HepG2 (cell line): Measurements from ENCODE around the gene ATP10A. TPM values are rescaled to one million over a fixed set of nuclear protein-coding genes. Genes with fewer than 3 reads are reported as not detected.

Source experiments
- ATAC-seq: fragments of 200-7000 bp; cut with Tn5 transposase; 3 replicates; pipeline ENCODE4 v1.9.1; 2020; ENCODE audit warnings: mild to moderate bottlenecking, moderate library complexity
- BruUV-seq: library from RNA; stranded (reverse); fragments of 400-500 nt; replicated peaks from 2 replicates; lab custom pipeline; 2021; lab: Mats Ljungman, UMichigan
- CTCF ChIA-PET: fragments of 300-600 bp; formaldehyde crosslinking; extraction: SDS; loops from one replicate; lab custom pipeline; 2021; ENCODE audit warnings: low total read pairs, inconsistent platforms, low intra/inter-chr PET ratio; lab: Yijun Ruan, JAX
- POLR2A ChIA-PET: fragments of 350-600 bp; sonication (Branson Sonifier 250); formaldehyde crosslinking; loops from one replicate; lab custom pipeline; 2020; ENCODE audit warnings: antibody characterized with exemption, inconsistent platforms; lab: Yijun Ruan, JAX
- DNase-seq: peaks from one replicate; pipeline ENCODE4 v3.0.0-alpha.2; 2015; ENCODE audit warnings: low spot score
- FAIRE-seq: peaks from 3 replicates; lab custom pipeline; 2011; peaks lifted over from hg19 to GRCh38; lab: Jason Lieb, UNC
- H2AFZ ChIP-seq: one replicate; pipeline ENCODE4 v1.6.1; 2011; ENCODE audit warnings: low read length, inconsistent platforms
- H3K27ac ChIP-seq: fragments of 300-600 bp; 3 replicates; pipeline ENCODE4 v1.8.0; 2011; ENCODE audit warnings: mixed run types, mild to moderate bottlenecking, mixed read lengths, low read length, inconsistent platforms; ENCODE audit not compliant: insufficient read depth; ENCODE audit errors: extremely low read length
- H3K27me3 ChIP-seq, 2 experiments: fragments of 200-600 bp in 1 of 2; 2 replicates in 1 of 2; 3 replicates in 1 of 2; pipeline versions ENCODE4 v1.6.0 to v1.8.0; 2011; ENCODE audit warnings: low read length in 2 of 2, mild to moderate bottlenecking in 2 of 2, moderate library complexity in 2 of 2, inconsistent platforms in 1 of 2; ENCODE audit not compliant: insufficient read depth in 2 of 2, control insufficient read depth in 1 of 2
- H3K36me3 ChIP-seq, 2 experiments: fragments of 200-600 bp in 1 of 2; replicated peaks in 1 of 2; 2 replicates in 1 of 2; 3 replicates in 1 of 2; pipeline versions ENCODE4 v1.5.1 to v1.8.0; 2011; ENCODE audit warnings: low read length in 2 of 2, inconsistent platforms in 1 of 2; ENCODE audit not compliant: insufficient read depth in 2 of 2, control insufficient read depth in 1 of 2
- H3K4me1 ChIP-seq: 2 replicates; pipeline ENCODE4 v1.5.1; 2012; ENCODE audit warnings: low read length, inconsistent platforms; ENCODE audit not compliant: insufficient read depth
- H3K4me2 ChIP-seq: 2 replicates; pipeline ENCODE4 v1.6.0; 2011; ENCODE audit warnings: low read depth, low read length, inconsistent platforms
- H3K4me3 ChIP-seq, 3 experiments: fragments of 200-600 bp in 1 of 3; sonication (generic), shearing (Covaris generic) in 1 of 3; replicated peaks in 1 of 3; 2 replicates each; pipeline ENCODE4 v1.5.1; 2011 to 2016; ENCODE audit warnings: low read length in 3 of 3, inconsistent platforms in 2 of 3, low read depth in 2 of 3, mild to moderate bottlenecking in 2 of 3, control low read depth in 1 of 3, mixed read lengths in 1 of 3; ENCODE audit not compliant: insufficient read depth in 1 of 3
- H3K79me2 ChIP-seq: one replicate; pipeline ENCODE4 v1.6.1; 2011; ENCODE audit warnings: low read length, inconsistent platforms; ENCODE audit not compliant: insufficient read depth
- H3K9ac ChIP-seq: 2 replicates; pipeline ENCODE4 v1.6.0; 2011; ENCODE audit warnings: mild to moderate bottlenecking, low read depth, low read length, inconsistent platforms; ENCODE audit not compliant: insufficient read depth
- H3K9me3 ChIP-seq: 2 replicates; pipeline ENCODE4 v1.5.1; 2012; ENCODE audit warnings: mild to moderate bottlenecking, low read length
- H4K20me1 ChIP-seq: 2 replicates; pipeline ENCODE4 v1.6.0; 2011; ENCODE audit warnings: inconsistent platforms, mild to moderate bottlenecking, low read length, moderate library complexity; ENCODE audit not compliant: insufficient read depth
- RFX3 ChIP-seq: IDR thresholded peaks from 2 replicates; pipeline ENCODE4 v1.6.1; 2016; ENCODE audit warnings: missing biosample characterization, missing genetic modification reagents
- SALL2 ChIP-seq: sonication (generic); formaldehyde crosslinking; IDR thresholded peaks from 2 replicates; pipeline ENCODE4 v1.8.1; 2023; ENCODE audit warnings: mild to moderate bottlenecking, missing genetic modification reagents, inconsistent platforms
- SIN3A ChIP-seq: IDR thresholded peaks from 2 replicates; pipeline ENCODE4 v1.6.1; 2011; ENCODE audit warnings: low read depth, mild to moderate bottlenecking, control low read depth, low read length, borderline replicate concordance
- ZFP37 ChIP-seq: sonication (generic); formaldehyde crosslinking; IDR thresholded peaks from 2 replicates; pipeline ENCODE4 v1.4.0; 2020; ENCODE audit warnings: missing genetic modification reagents, borderline replicate concordance
- ZNF234 ChIP-seq: sonication (generic); formaldehyde crosslinking; conservative IDR thresholded peaks from 2 replicates; pipeline ENCODE4 v1.5.1; 2020; ENCODE audit warnings: mild to moderate bottlenecking, missing genetic modification reagents
- ZNF260 ChIP-seq: sonication (generic); formaldehyde crosslinking; IDR thresholded peaks from 2 replicates; pipeline ENCODE4 v1.4.0; 2020; ENCODE audit warnings: missing genetic modification reagents, low read depth, mild to moderate bottlenecking, borderline replicate concordance
- ZNF556 ChIP-seq: sonication (generic); formaldehyde crosslinking; IDR thresholded peaks from 2 replicates; pipeline ENCODE4 v1.4.0; 2020; ENCODE audit warnings: mild to moderate bottlenecking, missing genetic modification reagents, borderline replicate concordance
- ZNF737 ChIP-seq: sonication (generic); formaldehyde crosslinking; IDR thresholded peaks from 2 replicates; pipeline ENCODE4 v1.5.0; 2020; ENCODE audit warnings: missing genetic modification reagents, mild to moderate bottlenecking, borderline replicate concordance
- WGBS: methylation state at CpG from one replicate; pipeline ENCODE4 v1.1.6; 2017; ENCODE audit warnings: low lambda C conversion rate; 5-methylcytosine and 5-hydroxymethylcytosine counted together
- in situ Hi-C: cut with HindIII; loops from 2 replicates; pipeline ENCODE4 v1.10.0; 2017; ENCODE audit warnings: low pct_unique_long_range_greater_than_20kb; ENCODE audit not compliant: extremely low pct_ligation_motif_present
- intact Hi-C: fragments of 100-400 bp; cut with micrococcal nuclease; formaldehyde crosslinking; loops from one replicate; pipeline ENCODE4 v1.10.0; 2022; ENCODE audit not compliant: unreplicated experiment
- polyA plus RNA-seq, 8 experiments: library from polyadenylated mRNA; depleted of rRNA in 3 of 8; stranded (reverse) in 7 of 8; unstranded in 1 of 8; fragments of >200 nt; fragmentation: Illumina TruSeq in 4 of 8; extraction: Trizol in 4 of 8; gene quantifications; 2 replicates each; pipeline versions ENCODE4 v1.2.1 to v1.2.3, GENCODE V29; 2011 to 2016; ENCODE audit warnings: low read depth in 4 of 8, missing spikeins in 1 of 8, mixed read lengths in 1 of 8; ENCODE audit not compliant: insufficient read depth in 1 of 8
- total RNA-seq, 5 experiments: library from RNA; depleted of rRNA; stranded (reverse); fragments of >200 nt; fragmentation: Illumina TruSeq; extraction: Trizol; gene quantifications; 2 replicates each; pipeline ENCODE4 v1.2.3, GENCODE V29; 2016; ENCODE audit warnings: low read depth in 1 of 5
- TF ChIP-seq, protein P1 (sequence below): sonication (generic); formaldehyde crosslinking; IDR thresholded peaks from 2 replicates; pipeline ENCODE4 v1.5.0; 2020; ENCODE audit warnings: missing genetic modification reagents, mild to moderate bottlenecking, borderline replicate concordance
- TF ChIP-seq, protein P2 (sequence below): IDR thresholded peaks from 2 replicates; pipeline ENCODE4 v1.6.1; 2018; ENCODE audit warnings: missing genetic modification reagents, mild to moderate bottlenecking, missing compliant biosample characterization
- TF ChIP-seq, protein P3 (sequence below), 2 experiments: sonication (generic) in 1 of 2; formaldehyde crosslinking in 1 of 2; IDR thresholded peaks; 2 replicates each; pipeline versions ENCODE4 v1.4.0 to v1.6.1; 2016 to 2020; ENCODE audit warnings: borderline replicate concordance in 1 of 2, low read depth in 1 of 2, mild to moderate bottlenecking in 1 of 2, missing genetic modification reagents in 1 of 2
- TF ChIP-seq, protein P4 (sequence below): sonication (generic); formaldehyde crosslinking; IDR thresholded peaks from 2 replicates; pipeline ENCODE4 v1.4.0; 2020; ENCODE audit warnings: missing genetic modification reagents, low read depth, mild to moderate bottlenecking, borderline replicate concordance
- TF ChIP-seq, protein P5 (sequence below): sonication (generic); formaldehyde crosslinking; IDR thresholded peaks from 2 replicates; pipeline ENCODE4 v1.5.0; 2020; ENCODE audit warnings: mild to moderate bottlenecking, missing genetic modification reagents

The ATP10A gene
- total and polyA plus RNA-seq, 2 of the 13 experiments (the other 11 are each of a cell fraction or from before 2014, with no cell fraction given), result 0.58 to 4.2 TPM

DNA sequence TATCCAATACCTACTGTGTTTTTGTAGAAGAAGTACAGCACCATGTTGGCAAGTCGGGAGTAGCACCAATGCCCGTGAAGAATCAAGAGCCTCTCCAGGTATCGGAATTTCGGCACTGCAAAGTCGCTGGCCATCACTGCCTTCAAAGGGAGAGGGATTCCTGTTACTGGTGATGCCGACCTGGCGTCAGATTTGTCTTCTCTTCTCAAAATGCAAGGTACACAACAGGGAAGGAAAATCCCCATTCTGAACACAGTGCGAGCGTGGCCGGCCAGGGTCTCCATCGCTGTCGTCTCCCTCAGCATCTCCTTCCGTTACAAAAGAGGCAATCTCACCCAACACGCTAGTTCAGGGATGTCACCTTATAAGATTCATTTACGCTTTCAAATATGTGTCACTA, 175.4 kb downstream of the ATP10A start:
- H3K27ac ChIP-seq, result no peak overlapping the region
- ATAC-seq (no peak), DNase-seq (no peak), FAIRE-seq (no peak)
- intact Hi-C loops (no loop called here), in situ Hi-C loops (no loop called here)
- BruUV-seq, result no TSS peak
- H3K79me2 ChIP-seq, result no peaks in the 10 kb centered on the region
- 65% methylated on average over 13 of the region's 15 CpGs for WGBS
- H2AFZ ChIP-seq, result no peak overlapping the region
- H3K9me3 ChIP-seq, result 0 out of 2 replicates have a peak, but pooled peaks cover 4% of the 10 kb centered on the region
- CTCF ChIA-PET, result no interaction called here
- no peak overlapping the region for H3K9ac ChIP-seq
- H3K4me3 ChIP-seq, result no peak overlapping the region
- no peak overlapping the region for H3K4me2 ChIP-seq
- H3K27me3 ChIP-seq, result no peaks in the 10 kb centered on the region
- POLR2A ChIA-PET, result no interaction called here
- no peaks in the 10 kb centered on the region for H3K4me1 ChIP-seq
- H4K20me1 ChIP-seq, result no peaks in the 10 kb centered on the region
- H3K36me3 ChIP-seq, result no peaks in the 10 kb centered on the region
- TF ChIP-seq SALL2 (CRISPR knock-in tag), result no peak
- TF ChIP-seq, protein P1, sequence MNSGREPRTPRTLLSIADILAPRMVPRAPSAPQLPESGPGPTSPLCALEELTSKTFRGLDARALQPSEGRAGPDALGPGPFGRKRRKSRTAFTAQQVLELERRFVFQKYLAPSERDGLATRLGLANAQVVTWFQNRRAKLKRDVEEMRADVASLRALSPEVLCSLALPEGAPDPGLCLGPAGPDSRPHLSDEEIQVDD, result no peak
- no peak for TF ChIP-seq SIN3A
- TF ChIP-seq ZNF260 (CRISPR knock-in tag), result no peak
- TF ChIP-seq, protein P2, sequence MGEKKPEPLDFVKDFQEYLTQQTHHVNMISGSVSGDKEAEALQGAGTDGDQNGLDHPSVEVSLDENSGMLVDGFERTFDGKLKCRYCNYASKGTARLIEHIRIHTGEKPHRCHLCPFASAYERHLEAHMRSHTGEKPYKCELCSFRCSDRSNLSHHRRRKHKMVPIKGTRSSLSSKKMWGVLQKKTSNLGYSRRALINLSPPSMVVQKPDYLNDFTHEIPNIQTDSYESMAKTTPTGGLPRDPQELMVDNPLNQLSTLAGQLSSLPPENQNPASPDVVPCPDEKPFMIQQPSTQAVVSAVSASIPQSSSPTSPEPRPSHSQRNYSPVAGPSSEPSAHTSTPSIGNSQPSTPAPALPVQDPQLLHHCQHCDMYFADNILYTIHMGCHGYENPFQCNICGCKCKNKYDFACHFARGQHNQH (CRISPR knock-in tag), result no peak
- TF ChIP-seq, protein P3, sequence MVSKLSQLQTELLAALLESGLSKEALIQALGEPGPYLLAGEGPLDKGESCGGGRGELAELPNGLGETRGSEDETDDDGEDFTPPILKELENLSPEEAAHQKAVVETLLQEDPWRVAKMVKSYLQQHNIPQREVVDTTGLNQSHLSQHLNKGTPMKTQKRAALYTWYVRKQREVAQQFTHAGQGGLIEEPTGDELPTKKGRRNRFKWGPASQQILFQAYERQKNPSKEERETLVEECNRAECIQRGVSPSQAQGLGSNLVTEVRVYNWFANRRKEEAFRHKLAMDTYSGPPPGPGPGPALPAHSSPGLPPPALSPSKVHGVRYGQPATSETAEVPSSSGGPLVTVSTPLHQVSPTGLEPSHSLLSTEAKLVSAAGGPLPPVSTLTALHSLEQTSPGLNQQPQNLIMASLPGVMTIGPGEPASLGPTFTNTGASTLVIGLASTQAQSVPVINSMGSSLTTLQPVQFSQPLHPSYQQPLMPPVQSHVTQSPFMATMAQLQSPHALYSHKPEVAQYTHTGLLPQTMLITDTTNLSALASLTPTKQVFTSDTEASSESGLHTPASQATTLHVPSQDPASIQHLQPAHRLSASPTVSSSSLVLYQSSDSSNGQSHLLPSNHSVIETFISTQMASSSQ (IDR thresholded peaks at IDR 0.05; ENCODE audit: low read depth), result no peak
- TF ChIP-seq, protein P3 (CRISPR knock-in tag; IDR thresholded peaks at IDR 0.05; ENCODE audit: borderline replicate concordance), result no peak
- TF ChIP-seq ZNF234 (CRISPR knock-in tag), result no peak
- no peak for TF ChIP-seq RFX3
- TF ChIP-seq ZNF737 (CRISPR knock-in tag), result no peak
- TF ChIP-seq, protein P4, sequence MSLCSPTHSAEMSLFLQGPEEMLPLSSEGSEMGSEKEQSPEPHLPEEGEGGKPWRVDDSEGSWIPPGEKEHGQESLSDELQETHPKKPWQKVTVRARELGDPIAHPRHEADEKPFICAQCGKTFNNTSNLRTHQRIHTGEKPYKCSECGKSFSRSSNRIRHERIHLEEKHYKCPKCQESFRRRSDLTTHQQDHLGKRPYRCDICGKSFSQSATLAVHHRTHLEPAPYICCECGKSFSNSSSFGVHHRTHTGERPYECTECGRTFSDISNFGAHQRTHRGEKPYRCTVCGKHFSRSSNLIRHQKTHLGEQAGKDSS (CRISPR knock-in tag), result no peak
- no peak for TF ChIP-seq ZFP37 (CRISPR knock-in tag)
- TF ChIP-seq, protein P5, sequence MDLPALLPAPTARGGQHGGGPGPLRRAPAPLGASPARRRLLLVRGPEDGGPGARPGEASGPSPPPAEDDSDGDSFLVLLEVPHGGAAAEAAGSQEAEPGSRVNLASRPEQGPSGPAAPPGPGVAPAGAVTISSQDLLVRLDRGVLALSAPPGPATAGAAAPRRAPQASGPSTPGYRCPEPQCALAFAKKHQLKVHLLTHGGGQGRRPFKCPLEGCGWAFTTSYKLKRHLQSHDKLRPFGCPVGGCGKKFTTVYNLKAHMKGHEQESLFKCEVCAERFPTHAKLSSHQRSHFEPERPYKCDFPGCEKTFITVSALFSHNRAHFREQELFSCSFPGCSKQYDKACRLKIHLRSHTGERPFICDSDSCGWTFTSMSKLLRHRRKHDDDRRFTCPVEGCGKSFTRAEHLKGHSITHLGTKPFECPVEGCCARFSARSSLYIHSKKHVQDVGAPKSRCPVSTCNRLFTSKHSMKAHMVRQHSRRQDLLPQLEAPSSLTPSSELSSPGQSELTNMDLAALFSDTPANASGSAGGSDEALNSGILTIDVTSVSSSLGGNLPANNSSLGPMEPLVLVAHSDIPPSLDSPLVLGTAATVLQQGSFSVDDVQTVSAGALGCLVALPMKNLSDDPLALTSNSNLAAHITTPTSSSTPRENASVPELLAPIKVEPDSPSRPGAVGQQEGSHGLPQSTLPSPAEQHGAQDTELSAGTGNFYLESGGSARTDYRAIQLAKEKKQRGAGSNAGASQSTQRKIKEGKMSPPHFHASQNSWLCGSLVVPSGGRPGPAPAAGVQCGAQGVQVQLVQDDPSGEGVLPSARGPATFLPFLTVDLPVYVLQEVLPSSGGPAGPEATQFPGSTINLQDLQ (CRISPR knock-in tag), result no peak
- TF ChIP-seq ZNF556 (CRISPR knock-in tag), result no peak
